NCI-H146 (cell line): ENCODE measurements around the gene KMT2C.

Experiments
- DNase-seq: peaks from one replicate; lab custom pipeline; 2025; lab: John Stamatoyannopoulos, UW

KMT2C gene

GRCh38 chr7:152196391-152196790 lies 239.4 kb downstream of the KMT2C start:
- DNase-seq = no peak

GRCh38 chr7:152193880-152194279 lies 241.9 kb downstream of the KMT2C start:
- no peak for DNase-seq

DNA sequence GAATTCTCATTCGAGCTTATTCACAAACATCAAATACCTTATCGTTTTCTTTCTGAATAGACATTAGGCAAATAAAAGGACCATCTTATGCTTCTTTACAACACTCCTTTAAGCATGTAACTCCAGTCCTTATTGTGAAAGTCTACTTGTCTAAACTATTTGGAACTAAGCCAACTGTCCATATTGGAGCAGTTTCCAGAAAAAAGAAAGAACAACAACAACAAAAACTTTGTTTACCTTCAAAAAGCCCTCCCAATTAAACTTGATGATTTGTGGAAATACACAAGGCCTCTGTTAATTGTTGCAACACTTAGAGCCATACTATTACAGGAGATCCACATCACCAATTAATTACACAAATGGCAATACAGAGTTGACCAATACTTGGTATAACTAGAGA lies 246.7 kb downstream of the KMT2C start:
- DNase-seq = no peak

- DNase-seq = no peak
These were observed 250.2 kb downstream of the KMT2C start for GRCh38 chr7:152185558-152185957.

GRCh38 chr7:152180587-152180986 lies 255.2 kb downstream of the KMT2C start:
- DNase-seq = peak; percentile 2

- no peak for DNase-seq
These were observed 255.8 kb downstream of the KMT2C start for GRCh38 chr7:152180048-152180447.

GRCh38 chr7:152178405-152179058 lies 257.3 kb downstream of the KMT2C start:
- DNase-seq = no peak

GRCh38 chr7:152177681-152178404 lies 258.0 kb downstream of the KMT2C start:
- DNase-seq = no peak

- no peak for DNase-seq
These were observed 259.0 kb downstream of the KMT2C start for GRCh38 chr7:152176797-152177196.

GRCh38 chr7:152173372-152174070 lies 262.3 kb downstream of the KMT2C start:
- no peak for DNase-seq

GRCh38 chr7:152162287-152162686 lies 273.5 kb downstream of the KMT2C start:
- no peak for DNase-seq

GRCh38 chr7:152161171-152161570 lies 274.6 kb downstream of the KMT2C start:
- no peak for DNase-seq

DNA sequence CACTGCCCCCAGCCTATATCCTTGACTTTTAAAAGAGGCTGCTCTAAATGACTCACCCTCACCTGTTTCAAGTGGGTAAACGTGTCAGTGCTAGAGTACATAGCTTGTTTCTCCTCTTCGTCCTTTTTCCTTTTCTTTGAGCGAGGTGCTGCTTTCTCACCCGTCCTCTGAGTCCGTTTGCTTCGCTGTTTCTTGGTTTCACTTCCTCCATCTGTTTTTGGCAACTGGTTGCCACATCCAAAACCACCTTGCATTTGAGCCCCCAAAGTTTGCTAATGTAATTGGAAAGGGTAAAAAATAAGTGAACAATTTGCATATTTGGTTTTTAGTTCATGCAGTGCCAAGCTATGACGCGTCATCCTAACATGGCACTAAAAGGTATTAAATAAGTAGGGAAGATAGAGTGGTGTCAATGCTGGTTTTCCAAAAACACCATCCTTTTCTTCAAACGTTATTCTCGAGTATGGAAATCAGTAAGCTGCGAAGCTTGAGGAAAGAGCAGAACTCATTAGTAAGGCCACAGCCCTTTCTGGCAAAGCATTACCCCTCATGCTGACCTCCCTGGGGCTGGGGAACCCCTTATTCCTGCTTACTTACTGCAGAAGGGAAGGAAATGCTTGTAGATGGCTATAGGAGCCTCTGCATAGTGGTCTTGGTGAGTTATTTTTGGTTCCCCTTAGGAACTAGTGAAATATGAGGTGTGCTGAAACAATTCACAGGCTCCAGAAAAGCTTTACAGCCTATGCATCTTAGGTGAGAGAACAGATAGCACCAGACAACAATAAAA lies 276.8 kb downstream of the KMT2C start:
- no peak for DNase-seq

- no peak for DNase-seq
These were observed 283.5 kb downstream of the KMT2C start for GRCh38 chr7:152152267-152152666.

DNA sequence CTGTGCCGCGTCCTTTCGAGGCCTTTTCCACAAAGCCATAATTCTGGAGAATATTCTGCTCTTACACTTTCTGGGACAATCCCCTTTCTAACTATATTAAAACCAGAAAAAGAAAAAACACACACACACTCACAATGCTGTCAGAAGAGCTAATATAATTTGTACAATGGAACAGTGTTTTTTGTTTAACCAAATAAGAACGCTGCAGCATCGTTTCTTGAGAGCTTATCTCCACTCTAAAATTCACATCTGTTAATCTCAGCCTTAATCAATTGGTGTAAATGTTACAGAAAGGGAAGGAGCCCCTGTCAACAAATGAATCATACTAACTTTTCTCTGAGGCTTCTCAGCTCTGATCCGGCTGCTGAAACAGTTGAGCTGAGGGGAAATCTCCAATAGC lies 286.4 kb downstream of the KMT2C start:
- DNase-seq = no peak

DNA sequence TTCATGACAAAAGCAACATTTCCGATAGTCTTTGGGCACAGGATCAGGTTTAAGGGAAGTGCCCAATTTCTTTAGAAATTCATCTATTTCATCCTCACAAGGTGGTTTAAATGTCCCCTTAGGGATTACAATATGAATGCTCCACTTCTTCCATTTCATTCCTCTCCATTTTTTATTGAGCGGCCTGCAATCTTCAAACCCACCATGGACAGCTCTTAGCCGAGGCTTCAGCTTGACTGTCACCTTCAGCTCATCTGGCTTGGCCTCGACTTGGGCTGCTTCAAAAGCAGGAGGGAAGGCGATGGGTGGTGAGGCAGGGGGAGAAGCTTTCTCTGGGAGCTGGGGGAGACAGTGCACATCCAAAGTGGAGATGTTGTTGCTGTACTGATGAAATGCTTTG lies 287.1 kb downstream of the KMT2C start:
- DNase-seq = no peak

GRCh38 chr7:152145853-152146466 lies 289.8 kb downstream of the KMT2C start:
- DNase-seq = peak; percentile 10

DNA sequence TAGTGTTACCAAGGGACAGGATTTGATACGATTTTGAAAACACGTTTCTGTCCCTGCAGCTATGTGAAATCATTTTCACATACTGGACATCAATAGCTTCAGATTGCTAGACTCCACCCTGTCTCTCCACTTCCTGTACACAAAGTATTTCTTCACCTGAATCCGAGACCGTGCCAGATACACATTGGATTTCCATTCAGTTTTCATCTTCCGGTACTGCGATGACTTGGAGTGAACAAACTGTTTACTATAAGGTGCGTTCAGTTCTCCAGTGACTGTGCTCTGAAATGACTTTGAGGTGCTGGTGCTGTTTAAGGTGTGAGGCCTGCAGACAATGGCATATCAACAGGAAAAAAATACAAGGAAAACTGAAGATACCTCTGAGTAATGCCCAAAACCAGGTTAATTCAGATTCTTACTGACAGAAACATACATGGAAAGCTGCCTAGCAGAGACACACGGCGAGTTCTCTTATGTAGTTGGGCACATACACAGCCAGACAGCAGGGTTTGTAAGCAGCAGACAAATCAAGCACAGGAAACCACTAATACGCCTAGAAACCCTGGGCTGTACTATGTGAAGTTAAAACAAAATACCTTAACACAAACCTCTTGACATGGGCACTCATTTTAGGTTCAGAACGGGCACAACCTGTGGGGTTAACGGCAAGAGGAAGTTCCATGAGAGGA lies 291.1 kb downstream of the KMT2C start:
- DNase-seq = no peak

- DNase-seq = no peak
These were observed 292.7 kb downstream of the KMT2C start for GRCh38 chr7:152142976-152143595.

GRCh38 chr7:152140560-152140959 lies 295.2 kb downstream of the KMT2C start:
- DNase-seq = no peak

DNA sequence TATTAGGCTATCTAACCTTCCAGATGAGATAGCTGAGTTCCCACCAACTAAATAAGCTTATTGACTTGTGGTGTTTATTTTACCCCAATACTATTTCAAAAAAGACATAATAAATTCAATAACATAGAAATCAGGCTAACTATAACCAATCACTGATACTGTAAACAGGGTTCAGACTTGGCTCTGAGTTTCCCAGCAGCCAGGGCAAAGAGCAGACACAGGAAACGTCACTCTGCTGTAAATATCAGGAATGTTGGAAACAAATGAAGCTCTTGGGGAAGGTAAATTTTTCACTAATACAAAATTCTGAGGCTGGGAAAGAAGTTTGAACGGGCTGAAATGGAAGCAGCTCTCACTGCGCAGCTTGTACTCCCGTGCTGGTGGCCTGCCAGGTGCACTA lies 295.7 kb downstream of the KMT2C start:
- no peak for DNase-seq
